ENCODE measurements around the gene SLC8A1.

DNA sequence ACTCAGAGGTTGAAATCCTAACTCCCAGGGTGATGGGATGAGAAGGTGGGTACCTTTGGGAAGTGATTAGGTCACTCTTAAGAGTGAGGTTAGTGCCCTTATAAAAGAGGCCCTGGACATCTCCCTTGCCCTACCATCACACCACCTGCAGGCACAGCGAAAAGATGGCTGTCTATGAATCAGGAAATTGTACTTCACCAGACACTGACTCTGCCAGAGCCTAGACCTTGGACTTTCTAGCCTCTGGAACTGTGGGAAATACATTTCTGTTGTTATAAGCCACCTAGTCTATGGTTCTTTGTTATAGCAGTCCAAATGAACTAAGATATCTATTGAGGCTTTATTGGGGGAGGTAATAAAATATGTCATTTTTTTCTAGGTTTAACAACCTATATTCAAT, 203.6 kb downstream of the SLC8A1 start:
- TF ChIP-seq EZH2 (IDR thresholded peaks at IDR 0.05) (no peak), POLR2AphosphoS5 (IDR thresholded peaks at IDR 0.05; ENCODE audit: borderline replicate concordance, low read depth, low read length) (no peak)
